Nephron progenitor cell (in vitro differentiated cells): ENCODE results near the gene THSD7A.

Experiments used
- DNase-seq: peaks from one replicate; pipeline ENCODE4 v3.0.0; 2021
- H3K27ac Mint-ChIP-seq: 2 replicates; pipeline ENCODE4 v1.8.0; 2021; ENCODE audit warnings: mild to moderate bottlenecking, moderate library complexity, mixed read lengths
- H3K27me3 Mint-ChIP-seq: 2 replicates; pipeline ENCODE4 v1.8.0; 2021; ENCODE audit warnings: mild to moderate bottlenecking, low read depth, mixed read lengths; ENCODE audit not compliant: poor library complexity
- H3K36me3 Mint-ChIP-seq: 2 replicates; pipeline ENCODE4 v1.8.0; 2021; ENCODE audit warnings: low read depth, mixed read lengths
- H3K4me1 Mint-ChIP-seq: 2 replicates; pipeline ENCODE4 v1.8.0; 2021; ENCODE audit warnings: mixed read lengths
- H3K4me3 Mint-ChIP-seq: 2 replicates; pipeline ENCODE4 v1.8.0; 2021; ENCODE audit warnings: mild to moderate bottlenecking, moderate library complexity, mixed read lengths
- H3K9me3 Mint-ChIP-seq: 2 replicates; pipeline ENCODE4 v1.8.0; 2021; ENCODE audit warnings: mild to moderate bottlenecking, moderate library complexity, mixed read lengths
- CTCF ChIP-seq: fragments of 200-600 bp; sonication (generic); IDR thresholded peaks from 2 replicates; pipeline ENCODE4 v1.5.0; 2021; ENCODE audit warnings: antibody characterized with exemption

THSD7A gene

GRCh38 chr7:11346302-11346701 is 485.7 kb downstream of the THSD7A start:
- no peak overlapping the region for H3K4me3 Mint-ChIP-seq
- peak overlapping the region; percentile 47 for H3K27ac Mint-ChIP-seq
- peaks cover 6% of the 10 kb centered on the region for H3K36me3 Mint-ChIP-seq
- TF ChIP-seq CTCF: no peak
- H3K4me1 Mint-ChIP-seq: peaks cover 15% of the 10 kb centered on the region
- no peaks in the 10 kb centered on the region for H3K27me3 Mint-ChIP-seq
- peaks cover 22% of the 10 kb centered on the region for H3K9me3 Mint-ChIP-seq
- no peak for DNase-seq

GRCh38 chr7:11345621-11346020 is 486.4 kb downstream of the THSD7A start:
- DNase-seq: no peak

GRCh38 chr7:11343818-11344413 is 488.1 kb downstream of the THSD7A start:
- H3K9me3 Mint-ChIP-seq: no peaks in the 10 kb centered on the region

More at GRCh38 chr7:11345621-11346020, 486.4 kb downstream of the THSD7A start:
- Mint-ChIP-seq H3K27ac (no peak overlapping the region), H3K4me1 (peaks cover 19% of the 10 kb centered on the region), H3K9me3 (peaks cover 16% of the 10 kb centered on the region), H3K4me3 (no peak overlapping the region), H3K36me3 (peaks cover 6% of the 10 kb centered on the region), H3K27me3 (no peaks in the 10 kb centered on the region)
- TF ChIP-seq CTCF: no peak

GRCh38 chr7:11343136-11343535 is 488.9 kb downstream of the THSD7A start:
- no peak for DNase-seq
- Mint-ChIP-seq H3K27me3 (no peaks in the 10 kb centered on the region), H3K36me3 (no peaks in the 10 kb centered on the region), H3K27ac (no peak overlapping the region), H3K4me3 (no peak overlapping the region), H3K4me1 (peaks cover 19% of the 10 kb centered on the region), H3K9me3 (no peaks in the 10 kb centered on the region)
- no peak for TF ChIP-seq CTCF

More at GRCh38 chr7:11343818-11344413, 488.1 kb downstream of the THSD7A start:
- no peak overlapping the region for H3K27ac Mint-ChIP-seq
- H3K27me3 Mint-ChIP-seq: no peaks in the 10 kb centered on the region
- TF ChIP-seq CTCF: peak; percentile 81
- DNase-seq: peak; percentile 10
- H3K4me3 Mint-ChIP-seq: peak overlapping the region; percentile 68
- H3K36me3 Mint-ChIP-seq: no peaks in the 10 kb centered on the region
- H3K4me1 Mint-ChIP-seq: peaks cover 19% of the 10 kb centered on the region

GRCh38 chr7:11341285-11341944 is 490.6 kb downstream of the THSD7A start:
- TF ChIP-seq CTCF: no peak
- no peaks in the 10 kb centered on the region for H3K27me3 Mint-ChIP-seq
- H3K27ac Mint-ChIP-seq: no peak overlapping the region
- no peaks in the 10 kb centered on the region for H3K9me3 Mint-ChIP-seq
- H3K4me1 Mint-ChIP-seq: peaks cover 19% of the 10 kb centered on the region
- no peak for DNase-seq
- no peak overlapping the region for H3K4me3 Mint-ChIP-seq
- no peaks in the 10 kb centered on the region for H3K36me3 Mint-ChIP-seq

- peaks cover 5% of the 10 kb centered on the region for H3K4me1 Mint-ChIP-seq
- no peaks in the 10 kb centered on the region for H3K9me3 Mint-ChIP-seq
- no peak for TF ChIP-seq CTCF
- DNase-seq: no peak
- no peak overlapping the region for H3K27ac Mint-ChIP-seq
- no peaks in the 10 kb centered on the region for H3K27me3 Mint-ChIP-seq
- H3K4me3 Mint-ChIP-seq: no peak overlapping the region
- H3K36me3 Mint-ChIP-seq: no peaks in the 10 kb centered on the region
These were observed 495.6 kb downstream of the THSD7A start for GRCh38 chr7:11336432-11336831.
